GM18951 (cell line): Measurements from ENCODE around the gene HIBCH.
A peak's percentile ranks its signal among the peaks of the same experiment; 100 is the strongest.
"Not testable (repeated sequence)": the region's sequence is repeated elsewhere in the genome, so short reads cannot be mapped to it uniquely, and the experiment has no call there.

Source experiments
- POLR2A ChIP-seq: IDR thresholded peaks from 4 replicates; pipeline ENCODE4 v1.6.1; 2011; ENCODE audit warnings: mild to moderate bottlenecking; ENCODE audit not compliant: insufficient read length, insufficient read depth; ENCODE audit errors: extremely low read depth
- in situ Hi-C: fragments of 300-500 bp; cut with MboI; formaldehyde crosslinking; loops from one replicate; pipeline ENCODE4 v1.12.0; 2022; ENCODE audit warnings: low sequenced_read_pairs, mixed read lengths, inconsistent platforms; ENCODE audit not compliant: unreplicated experiment

HIBCH gene

GRCh38 chr2:190319555-190320498 is at the start of gene HIBCH:
TSS of gene HIBCH (minus strand) at chr2:190319826. CDS start at chr2:190319750, 76 bp downstream.
- TF ChIP-seq POLR2A: peak; percentile 75
- in situ Hi-C loops: no loop called here

- in situ Hi-C loops: no loop called here
- no peak for TF ChIP-seq POLR2A
Measured at GRCh38 chr2:190367091-190367490, 47.5 kb upstream of the HIBCH start.

GRCh38 chr2:190366248-190366753 is 46.7 kb upstream of the HIBCH start:
- in situ Hi-C loops: no loop called here
- no peak for TF ChIP-seq POLR2A

- in situ Hi-C loops: no loop called here
- no peak for TF ChIP-seq POLR2A
Measured at GRCh38 chr2:190365499-190366204, 46.0 kb upstream of the HIBCH start.

GRCh38 chr2:190362894-190363293 is 43.3 kb upstream of the HIBCH start:
- TF ChIP-seq POLR2A: no peak
- in situ Hi-C loops: no loop called here

- TF ChIP-seq POLR2A: no peak
- in situ Hi-C loops: no loop called here
Measured at GRCh38 chr2:190361572-190361971, 41.9 kb upstream of the HIBCH start.

GRCh38 chr2:190360965-190361364 is 41.3 kb upstream of the HIBCH start:
- no peak for TF ChIP-seq POLR2A
- in situ Hi-C loops: no loop called here

GRCh38 chr2:190360561-190360960 is 40.9 kb upstream of the HIBCH start:
- no peak for TF ChIP-seq POLR2A
- in situ Hi-C loops: no loop called here

- in situ Hi-C loops: not testable (repeated sequence)
Measured at GRCh38 chr2:190358655-190359448, 39.2 kb upstream of the HIBCH start.

- in situ Hi-C loops: no loop called here
- TF ChIP-seq POLR2A: no peak
Measured at GRCh38 chr2:190357600-190357999, 38.0 kb upstream of the HIBCH start.

- in situ Hi-C loops: no loop called here
- no peak for TF ChIP-seq POLR2A
Measured at GRCh38 chr2:190355968-190356644, 36.5 kb upstream of the HIBCH start.

- in situ Hi-C loops: no loop called here
- TF ChIP-seq POLR2A: no peak
Measured at GRCh38 chr2:190354003-190354690, 34.5 kb upstream of the HIBCH start.
